ENCODE results near the gene PSME2.
A peak's percentile ranks its signal among the peaks of the same experiment; 100 is the strongest.

The PSME2 gene

GRCh38 chr14:24146453-24146977, at the start of gene PSME2:
PSME2 (minus strand) TSS chr14:24146610; CDS start chr14:24146581, 29 bp downstream.
- peak within 1 kb of the TSS; percentile 89 for H3K27ac Mint-ChIP-seq
- peak in 1 of 2 donors; percentile 83 for DNase-seq (ENCODE audit: low spot score in 2 of 2)
- ATAC-seq (ENCODE audit: low read depth), result peak; percentile 59
- H3K27me3 Mint-ChIP-seq, result no peaks in the 10 kb centered on the region
- H3K4me1 Mint-ChIP-seq, result peaks cover 51% of the 10 kb centered on the region
- peaks cover 22% of the 10 kb centered on the region for H3K36me3 Mint-ChIP-seq
- H3K9me3 Mint-ChIP-seq, result no peaks in the 10 kb centered on the region
- peak within 1 kb of the TSS; percentile 99 for H3K4me3 Mint-ChIP-seq

- H3K27ac Mint-ChIP-seq, result peak within 1 kb of the TSS; percentile 99
- no peaks in the 10 kb centered on the region for H3K27me3 Mint-ChIP-seq
- DNase-seq (ENCODE audit: low spot score in 2 of 2) (peak; percentile 88 to 94), ATAC-seq (ENCODE audit: low read depth) (peak; percentile 87)
- peak within 1 kb of the TSS; percentile 95 for H3K4me3 Mint-ChIP-seq
- H3K4me1 Mint-ChIP-seq, result peaks cover 35% of the 10 kb centered on the region
- H3K9me3 Mint-ChIP-seq, result no peaks in the 10 kb centered on the region
- H3K36me3 Mint-ChIP-seq, result peaks cover 18% of the 10 kb centered on the region
Measured at GRCh38 chr14:24195186-24196070, 49.0 kb upstream of the PSME2 start, which contains the start of gene TM9SF1. TM9SF1 (minus strand) TSS chr14:24195441; CDS start chr14:24195019, 422 bp downstream.

- Mint-ChIP-seq H3K4me3 (peak overlapping the region; percentile 95), H3K9me3 (no peaks in the 10 kb centered on the region), H3K27me3 (no peaks in the 10 kb centered on the region), H3K36me3 (peaks cover 17% of the 10 kb centered on the region), H3K4me1 (peaks cover 38% of the 10 kb centered on the region), H3K27ac (peak overlapping the region; percentile 99)
- ATAC-seq (ENCODE audit: low read depth), result no peak
- DNase-seq (ENCODE audit: low spot score in 2 of 2), result no peak
Measured at GRCh38 chr14:24194873-24195185, 48.4 kb upstream of the PSME2 start.

- Mint-ChIP-seq H3K36me3 (peaks cover 16% of the 10 kb centered on the region), H3K9me3 (no peaks in the 10 kb centered on the region), H3K4me3 (peak overlapping the region; percentile 95), H3K27ac (peak overlapping the region; percentile 99), H3K27me3 (no peaks in the 10 kb centered on the region), H3K4me1 (peaks cover 39% of the 10 kb centered on the region)
- DNase-seq (ENCODE audit: low spot score in 2 of 2) (no peak), ATAC-seq (ENCODE audit: low read depth) (no peak)
Measured at GRCh38 chr14:24194186-24194872, 47.9 kb upstream of the PSME2 start.

- ATAC-seq (ENCODE audit: low read depth) (no peak), DNase-seq (ENCODE audit: low spot score in 2 of 2) (no peak)
- Mint-ChIP-seq H3K4me3 (no peak overlapping the region), H3K36me3 (peaks cover 11% of the 10 kb centered on the region), H3K9me3 (no peaks in the 10 kb centered on the region), H3K4me1 (peaks cover 33% of the 10 kb centered on the region), H3K27me3 (no peaks in the 10 kb centered on the region), H3K27ac (peak overlapping the region; percentile 38)
Measured at GRCh38 chr14:24192933-24193332, 46.5 kb upstream of the PSME2 start.

GRCh38 chr14:24190416-24190815, 44.0 kb upstream of the PSME2 start:
- no peaks in the 10 kb centered on the region for H3K27me3 Mint-ChIP-seq
- no peak overlapping the region for H3K27ac Mint-ChIP-seq
- no peaks in the 10 kb centered on the region for H3K9me3 Mint-ChIP-seq
- no peak overlapping the region for H3K4me3 Mint-ChIP-seq
- DNase-seq (ENCODE audit: low spot score in 2 of 2) (no peak), ATAC-seq (ENCODE audit: low read depth) (no peak)
- H3K4me1 Mint-ChIP-seq, result peaks cover 33% of the 10 kb centered on the region
- peaks cover 13% of the 10 kb centered on the region for H3K36me3 Mint-ChIP-seq

- H3K4me1 Mint-ChIP-seq, result peaks cover 26% of the 10 kb centered on the region
- H3K9me3 Mint-ChIP-seq, result no peaks in the 10 kb centered on the region
- H3K27ac Mint-ChIP-seq, result peak overlapping the region; percentile 93
- H3K4me3 Mint-ChIP-seq, result no peak overlapping the region
- no peaks in the 10 kb centered on the region for H3K27me3 Mint-ChIP-seq
- H3K36me3 Mint-ChIP-seq, result peaks cover 15% of the 10 kb centered on the region
- ATAC-seq (ENCODE audit: low read depth) (no peak), DNase-seq (ENCODE audit: low spot score in 2 of 2) (no peak)
Measured at GRCh38 chr14:24189460-24189859, 43.0 kb upstream of the PSME2 start.

- Mint-ChIP-seq H3K27me3 (no peaks in the 10 kb centered on the region), H3K9me3 (no peaks in the 10 kb centered on the region), H3K27ac (peak overlapping the region; percentile 93), H3K36me3 (peaks cover 15% of the 10 kb centered on the region), H3K4me3 (peak overlapping the region; percentile 89), H3K4me1 (peaks cover 21% of the 10 kb centered on the region)
- DNase-seq (ENCODE audit: low spot score in 2 of 2), result no peak
- no peak for ATAC-seq (ENCODE audit: low read depth)
Measured at GRCh38 chr14:24189059-24189375, 42.6 kb upstream of the PSME2 start.

- peak within 1 kb of the TSS; percentile 89 for H3K4me3 Mint-ChIP-seq
- peaks cover 20% of the 10 kb centered on the region for H3K4me1 Mint-ChIP-seq
- ATAC-seq (ENCODE audit: low read depth) (peak; percentile 97), DNase-seq (ENCODE audit: low spot score in 2 of 2) (peak; percentile 82 to 89)
- H3K36me3 Mint-ChIP-seq, result peaks cover 15% of the 10 kb centered on the region
- H3K27ac Mint-ChIP-seq, result peak within 1 kb of the TSS; percentile 93
- H3K9me3 Mint-ChIP-seq, result no peaks in the 10 kb centered on the region
- no peaks in the 10 kb centered on the region for H3K27me3 Mint-ChIP-seq
Measured at GRCh38 chr14:24188251-24189058, 42.0 kb upstream of the PSME2 start, which contains the start of gene IPO4. IPO4 (minus strand) TSS chr14:24188816; CDS start chr14:24188787, 29 bp downstream.

- Mint-ChIP-seq H3K27ac (peak overlapping the region; percentile 93), H3K4me3 (peak overlapping the region; percentile 89), H3K9me3 (no peaks in the 10 kb centered on the region), H3K36me3 (peaks cover 12% of the 10 kb centered on the region), H3K4me1 (peaks cover 19% of the 10 kb centered on the region), H3K27me3 (no peaks in the 10 kb centered on the region)
- DNase-seq (ENCODE audit: low spot score in 2 of 2) (no peak), ATAC-seq (ENCODE audit: low read depth) (no peak)
Measured at GRCh38 chr14:24187539-24187915, 41.1 kb upstream of the PSME2 start.

- Mint-ChIP-seq H3K4me1 (peaks cover 18% of the 10 kb centered on the region), H3K9me3 (no peaks in the 10 kb centered on the region), H3K4me3 (peak overlapping the region; percentile 75), H3K36me3 (peaks cover 10% of the 10 kb centered on the region), H3K27me3 (no peaks in the 10 kb centered on the region), H3K27ac (peak overlapping the region; percentile 40)
- no peak for ATAC-seq (ENCODE audit: low read depth)
- no peak for DNase-seq (ENCODE audit: low spot score in 2 of 2)
Measured at GRCh38 chr14:24186831-24187538, 40.6 kb upstream of the PSME2 start.

GRCh38 chr14:24185741-24186140, 39.3 kb upstream of the PSME2 start:
- no peak for ATAC-seq (ENCODE audit: low read depth)
- no peaks in the 10 kb centered on the region for H3K9me3 Mint-ChIP-seq
- H3K4me1 Mint-ChIP-seq, result peaks cover 21% of the 10 kb centered on the region
- H3K36me3 Mint-ChIP-seq, result peaks cover 16% of the 10 kb centered on the region
- H3K27ac Mint-ChIP-seq, result peak overlapping the region; percentile 62
- H3K27me3 Mint-ChIP-seq, result no peaks in the 10 kb centered on the region
- no peak overlapping the region for H3K4me3 Mint-ChIP-seq
- DNase-seq (ENCODE audit: low spot score in 2 of 2), result no peak

GRCh38 chr14:24185026-24185425, 38.6 kb upstream of the PSME2 start:
- DNase-seq (ENCODE audit: low spot score in 2 of 2), result no peak
- no peak overlapping the region for H3K27ac Mint-ChIP-seq
- peaks cover 16% of the 10 kb centered on the region for H3K36me3 Mint-ChIP-seq

More at GRCh38 chr14:24185026-24185425, 38.6 kb upstream of the PSME2 start:
- H3K27me3 Mint-ChIP-seq, result no peaks in the 10 kb centered on the region
- H3K4me1 Mint-ChIP-seq, result peaks cover 20% of the 10 kb centered on the region
- no peak overlapping the region for H3K4me3 Mint-ChIP-seq
- ATAC-seq (ENCODE audit: low read depth), result no peak
- H3K9me3 Mint-ChIP-seq, result no peaks in the 10 kb centered on the region
